GM12872 (cell line): ENCODE data around the gene NMNAT3.

Source experiments
- TF ChIP-seq, protein P1 (sequence below): IDR thresholded peaks from 3 replicates; pipeline ENCODE4 v1.5.1; 2011; ENCODE audit warnings: low read depth, mild to moderate bottlenecking, low read length, moderate library complexity; ENCODE audit not compliant: insufficient read depth

The NMNAT3 gene

GRCh38 chr3:139578783-139579182, 99.0 kb downstream of the NMNAT3 start:
- TF ChIP-seq, protein P1, sequence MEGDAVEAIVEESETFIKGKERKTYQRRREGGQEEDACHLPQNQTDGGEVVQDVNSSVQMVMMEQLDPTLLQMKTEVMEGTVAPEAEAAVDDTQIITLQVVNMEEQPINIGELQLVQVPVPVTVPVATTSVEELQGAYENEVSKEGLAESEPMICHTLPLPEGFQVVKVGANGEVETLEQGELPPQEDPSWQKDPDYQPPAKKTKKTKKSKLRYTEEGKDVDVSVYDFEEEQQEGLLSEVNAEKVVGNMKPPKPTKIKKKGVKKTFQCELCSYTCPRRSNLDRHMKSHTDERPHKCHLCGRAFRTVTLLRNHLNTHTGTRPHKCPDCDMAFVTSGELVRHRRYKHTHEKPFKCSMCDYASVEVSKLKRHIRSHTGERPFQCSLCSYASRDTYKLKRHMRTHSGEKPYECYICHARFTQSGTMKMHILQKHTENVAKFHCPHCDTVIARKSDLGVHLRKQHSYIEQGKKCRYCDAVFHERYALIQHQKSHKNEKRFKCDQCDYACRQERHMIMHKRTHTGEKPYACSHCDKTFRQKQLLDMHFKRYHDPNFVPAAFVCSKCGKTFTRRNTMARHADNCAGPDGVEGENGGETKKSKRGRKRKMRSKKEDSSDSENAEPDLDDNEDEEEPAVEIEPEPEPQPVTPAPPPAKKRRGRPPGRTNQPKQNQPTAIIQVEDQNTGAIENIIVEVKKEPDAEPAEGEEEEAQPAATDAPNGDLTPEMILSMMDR = no peak

DNA sequence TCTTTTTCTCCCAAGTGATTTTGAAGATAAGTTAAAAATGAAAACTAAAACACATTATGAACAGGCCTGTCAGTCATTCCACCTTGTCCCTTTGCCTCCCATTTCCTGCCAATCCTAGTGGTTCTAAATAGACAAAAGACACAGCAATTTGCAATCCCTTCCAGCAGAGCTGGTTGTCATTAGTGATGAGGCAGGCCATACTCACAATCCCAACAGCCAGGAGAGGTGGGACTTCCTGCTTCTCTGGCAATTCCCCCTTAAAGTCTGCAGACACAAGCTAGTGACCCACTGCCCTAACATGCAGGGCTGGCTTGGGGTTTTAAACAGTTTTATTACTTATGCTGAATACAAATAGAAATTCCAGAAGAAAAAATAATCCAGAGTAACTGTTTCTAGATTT, 99.9 kb downstream of the NMNAT3 start:
- TF ChIP-seq, protein P1 = no peak

- TF ChIP-seq, protein P1 = no peak
Observed at GRCh38 chr3:139577346-139577745, 100.4 kb downstream of the NMNAT3 start.

DNA sequence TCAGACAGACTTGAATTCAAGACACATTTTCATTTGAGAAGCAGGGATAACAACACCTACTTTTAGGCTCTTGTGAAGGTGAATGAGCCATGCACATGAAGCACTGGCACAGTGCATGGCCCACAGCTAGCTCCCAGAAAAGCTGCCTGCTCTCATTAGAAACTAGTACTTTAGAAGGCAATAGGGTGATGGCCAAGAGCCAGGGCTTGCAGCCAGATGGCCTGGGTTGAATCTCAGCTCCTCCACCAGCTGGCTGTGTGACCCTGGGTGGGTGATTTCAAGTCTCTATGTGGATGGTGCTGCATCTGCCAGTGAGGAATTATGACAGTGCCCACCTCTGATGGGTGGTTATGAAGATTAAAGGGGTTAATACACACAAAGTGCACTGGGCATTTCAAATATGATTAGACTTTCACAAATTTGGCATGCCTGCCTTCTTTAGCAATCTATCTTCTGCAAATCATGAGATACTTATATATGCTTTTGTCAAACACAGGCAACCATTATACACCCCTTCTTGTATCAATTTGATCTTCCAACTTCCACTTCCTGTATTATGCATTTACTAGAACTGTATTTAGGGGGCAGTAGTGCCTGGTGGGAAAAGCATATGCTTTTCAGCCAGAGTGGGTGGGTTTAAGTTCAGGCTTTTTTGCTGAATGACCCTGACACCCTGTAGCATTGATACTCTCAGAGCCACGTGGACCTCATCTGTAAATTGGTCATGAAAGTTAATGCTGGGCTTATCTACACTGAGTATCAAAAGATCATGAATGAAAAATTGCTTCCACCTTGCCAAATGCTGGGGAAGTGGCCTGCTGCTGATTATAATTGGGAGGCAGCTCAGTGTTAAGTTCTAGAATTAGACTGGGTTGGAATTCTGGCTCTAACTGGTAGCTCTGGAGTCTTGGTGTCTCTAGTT, 103.5 kb downstream of the NMNAT3 start:
- TF ChIP-seq, protein P1 = no peak

DNA sequence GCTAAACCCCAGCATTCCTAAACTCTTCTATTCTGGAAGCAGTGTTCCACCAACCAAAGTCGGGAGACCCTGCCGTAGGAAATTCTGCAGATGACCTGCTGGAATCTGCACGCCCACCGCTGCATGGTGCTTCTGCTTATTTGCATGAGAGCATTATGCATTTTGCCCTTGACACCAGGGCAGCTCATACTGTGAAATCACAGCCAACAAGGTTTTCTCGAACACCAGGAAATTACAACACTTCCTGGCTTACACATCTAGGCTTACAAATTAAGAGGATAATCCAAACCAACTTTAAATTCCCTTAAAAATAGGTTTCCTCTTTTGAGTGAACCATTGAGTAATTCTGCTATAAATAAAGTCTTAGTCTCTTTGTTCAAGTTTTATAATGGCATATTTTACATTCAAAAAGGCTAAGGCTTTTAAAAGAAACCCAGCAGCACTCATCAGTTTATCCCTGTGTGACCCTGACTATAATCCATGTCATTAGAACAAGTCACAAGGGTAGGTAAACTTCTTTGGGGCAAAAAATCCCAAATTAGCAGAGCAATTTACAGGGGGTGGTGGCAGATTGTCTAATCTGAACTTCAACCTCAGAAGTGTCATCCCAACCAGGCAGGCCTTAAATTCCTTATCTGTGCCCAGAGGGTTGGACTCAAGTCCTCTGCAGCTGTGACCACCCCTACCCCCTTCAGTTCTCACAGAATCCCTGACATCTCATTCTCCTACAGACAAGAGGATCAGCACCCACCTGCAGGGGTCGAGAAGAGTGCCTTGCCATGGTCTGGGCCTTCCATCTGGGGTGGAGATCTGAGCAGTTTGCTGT, 104.7 kb downstream of the NMNAT3 start:
- TF ChIP-seq, protein P1 = no peak

DNA sequence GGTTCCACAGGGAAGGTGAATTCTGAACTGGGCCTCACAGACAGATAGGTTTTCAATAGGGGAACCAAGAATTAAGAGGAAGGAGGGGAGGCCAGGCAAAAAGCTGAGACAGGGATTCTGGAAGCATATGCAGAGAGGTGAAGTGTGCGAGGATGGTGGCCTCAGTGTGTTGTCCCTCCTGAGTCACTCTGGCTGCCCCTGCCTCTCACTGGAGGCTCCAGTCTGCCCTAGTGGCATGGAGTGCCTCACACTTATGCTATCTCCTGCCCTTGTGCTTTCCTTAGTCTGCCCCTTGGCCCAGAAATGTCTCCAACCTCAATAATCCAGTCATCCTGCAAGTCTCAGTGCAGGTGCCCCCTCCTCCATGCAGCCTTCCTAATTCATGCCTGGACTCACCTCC, 106.1 kb downstream of the NMNAT3 start:
- TF ChIP-seq, protein P1 = no peak

DNA sequence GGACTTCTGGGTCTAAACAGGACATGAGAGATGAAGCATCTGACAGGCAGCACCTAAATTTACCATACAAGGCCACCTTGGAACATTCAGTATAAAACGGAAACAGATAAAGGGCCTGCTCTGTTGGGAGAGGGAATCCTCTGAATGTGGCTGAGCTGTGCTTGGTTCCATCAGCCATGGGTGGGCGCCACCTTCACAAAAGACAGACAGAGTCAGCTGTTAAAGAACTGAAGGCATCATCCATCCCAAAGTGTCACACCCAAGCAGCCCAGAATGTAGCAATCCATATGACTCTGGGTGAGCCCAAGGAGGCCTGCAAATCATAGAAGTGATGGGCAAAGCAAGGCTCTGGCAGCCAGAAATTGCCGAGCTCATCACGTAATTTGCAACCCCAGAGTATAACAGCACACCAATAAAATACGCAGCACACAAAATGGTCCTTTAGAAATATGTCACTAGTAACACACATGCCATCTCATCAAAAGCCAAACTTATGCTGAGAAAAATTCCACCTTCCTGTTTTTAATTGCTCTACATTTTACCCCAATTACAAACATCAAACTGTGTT, 113.4 kb downstream of the NMNAT3 start:
- TF ChIP-seq, protein P1 = peak; percentile 41; the same call in 2 of the 3 replicates
